ENCODE data around the gene IGF2R.
A peak's percentile ranks its signal among the peaks of the same experiment; 100 is the strongest.

IGF2R gene

DNA sequence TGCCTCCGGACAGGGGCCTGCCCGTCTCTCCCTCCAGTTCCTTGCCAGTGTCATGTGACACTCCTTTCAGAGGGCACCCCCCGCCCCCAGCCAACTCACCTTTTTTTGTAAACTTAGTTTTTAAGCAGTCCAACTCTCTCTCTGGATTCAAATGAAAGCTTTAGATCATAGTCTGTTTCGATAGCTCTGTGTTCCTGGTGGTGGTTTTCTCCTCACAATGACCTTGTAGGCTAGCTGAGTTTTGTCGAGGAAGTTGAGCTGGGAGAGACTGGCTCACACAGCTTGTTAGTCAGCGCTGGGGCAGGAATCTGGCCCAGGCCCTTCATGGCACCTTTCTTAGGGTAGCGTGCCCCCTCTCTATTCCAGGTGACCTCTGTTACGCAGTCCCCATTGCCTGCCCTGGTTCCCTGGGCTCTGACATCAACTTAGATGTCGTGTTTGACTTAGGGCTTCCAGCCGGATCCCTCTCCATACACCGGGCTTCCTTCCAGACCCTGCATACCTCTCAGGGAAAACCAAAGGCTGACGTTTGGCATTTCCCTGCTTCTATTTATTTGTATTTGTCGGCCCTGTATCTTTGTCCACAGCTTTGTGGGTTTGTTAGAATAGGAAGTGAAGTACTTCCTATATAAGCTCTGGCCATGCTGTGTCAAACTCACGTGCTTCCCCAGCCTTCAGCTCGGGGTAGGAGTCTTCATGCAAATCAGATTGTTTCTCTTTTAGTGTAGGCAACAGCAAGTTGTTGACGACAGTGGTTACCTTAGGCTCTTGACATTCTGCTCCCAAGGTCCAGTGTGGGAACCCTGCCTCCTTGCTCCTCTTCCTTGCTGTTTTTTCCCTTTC is 12.7 kb downstream of the IGF2R start:
- DNase-seq, result peak; percentile 79
- H3K4me2 ChIP-seq (ENCODE audit: low read depth, low read length), result peak overlapping the region; percentile 91
- H3K27me3 ChIP-seq (replicated peaks; ENCODE audit: insufficient read depth, low read length), result no peaks in the 10 kb centered on the region
- no peaks in the 10 kb centered on the region for H3K36me3 ChIP-seq (replicated peaks; ENCODE audit: insufficient read depth, low read length)
- no peaks in the 10 kb centered on the region for H4K20me1 ChIP-seq (ENCODE audit: insufficient read depth, low read length)
- H2AFZ ChIP-seq (ENCODE audit: low read length), result no peak overlapping the region
- no peaks in the 10 kb centered on the region for H3K9me3 ChIP-seq (replicated peaks; ENCODE audit: insufficient read depth, low read length)
- no peaks in the 10 kb centered on the region for H3K9me2 ChIP-seq (replicated peaks; ENCODE audit: insufficient read depth, low read length)
- H3K4me1 ChIP-seq (ENCODE audit: low read length), result peaks cover 62% of the 10 kb centered on the region
- TF ChIP-seq, protein P1, sequence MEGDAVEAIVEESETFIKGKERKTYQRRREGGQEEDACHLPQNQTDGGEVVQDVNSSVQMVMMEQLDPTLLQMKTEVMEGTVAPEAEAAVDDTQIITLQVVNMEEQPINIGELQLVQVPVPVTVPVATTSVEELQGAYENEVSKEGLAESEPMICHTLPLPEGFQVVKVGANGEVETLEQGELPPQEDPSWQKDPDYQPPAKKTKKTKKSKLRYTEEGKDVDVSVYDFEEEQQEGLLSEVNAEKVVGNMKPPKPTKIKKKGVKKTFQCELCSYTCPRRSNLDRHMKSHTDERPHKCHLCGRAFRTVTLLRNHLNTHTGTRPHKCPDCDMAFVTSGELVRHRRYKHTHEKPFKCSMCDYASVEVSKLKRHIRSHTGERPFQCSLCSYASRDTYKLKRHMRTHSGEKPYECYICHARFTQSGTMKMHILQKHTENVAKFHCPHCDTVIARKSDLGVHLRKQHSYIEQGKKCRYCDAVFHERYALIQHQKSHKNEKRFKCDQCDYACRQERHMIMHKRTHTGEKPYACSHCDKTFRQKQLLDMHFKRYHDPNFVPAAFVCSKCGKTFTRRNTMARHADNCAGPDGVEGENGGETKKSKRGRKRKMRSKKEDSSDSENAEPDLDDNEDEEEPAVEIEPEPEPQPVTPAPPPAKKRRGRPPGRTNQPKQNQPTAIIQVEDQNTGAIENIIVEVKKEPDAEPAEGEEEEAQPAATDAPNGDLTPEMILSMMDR (IDR thresholded peaks at IDR 0.05; ENCODE audit: low read length), result no peak
- TF ChIP-seq EZH2phosphoT487 (IDR thresholded peaks at IDR 0.05; ENCODE audit: low read length) (no peak), EZH2 (optimal IDR thresholded peaks at IDR 0.05; ENCODE audit: low read depth, low read length) (no peak)
- peaks cover 57% of the 10 kb centered on the region for H3F3A ChIP-seq (ENCODE audit: insufficient read depth, low read length)
- H3K9ac ChIP-seq (ENCODE audit: low read length), result peak overlapping the region; percentile 94
- H3K79me2 ChIP-seq (ENCODE audit: low read length), result peaks cover 96% of the 10 kb centered on the region
- H3K27ac ChIP-seq (ENCODE audit: low read length), result peak overlapping the region; percentile 100
- H3K4me3 ChIP-seq (ENCODE audit: low read length), result peak overlapping the region; percentile 57

DNA sequence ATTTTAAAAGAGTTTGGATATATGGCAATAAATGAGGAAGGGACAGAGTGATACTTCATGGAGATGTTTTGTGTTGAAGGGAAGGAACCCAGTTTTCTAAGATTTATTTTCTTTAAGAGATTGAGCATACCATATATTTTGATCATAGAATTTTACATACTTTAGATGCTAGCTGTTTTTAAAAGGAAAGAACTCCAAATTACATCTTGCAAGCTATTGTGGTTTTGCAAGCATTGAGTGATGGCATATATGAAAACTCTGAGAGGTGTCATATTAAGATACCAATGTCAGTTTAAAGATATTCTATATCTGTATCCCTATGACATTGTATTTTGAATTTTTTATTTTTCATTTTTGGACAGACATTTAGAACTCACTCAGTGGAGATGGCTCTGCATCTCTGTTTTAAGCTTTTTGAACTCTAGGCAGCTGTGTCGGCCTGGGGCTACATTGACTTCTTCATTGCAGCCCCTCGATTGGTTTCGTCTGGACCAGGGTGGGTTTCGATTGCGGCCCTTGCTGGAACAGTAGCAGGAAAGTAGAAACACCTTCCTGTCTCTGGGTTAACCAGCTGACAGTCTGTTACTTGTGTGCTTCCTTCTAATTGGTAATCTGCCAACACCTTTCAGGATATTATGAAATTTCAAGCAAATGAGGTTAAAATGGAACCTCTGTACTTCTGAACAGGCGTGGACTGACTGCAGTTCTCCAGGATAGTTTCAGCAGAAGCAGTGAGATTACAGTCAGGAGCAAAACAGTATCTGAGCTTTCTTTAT is 14.0 kb downstream of the IGF2R start:
- Histone ChIP-seq H3K79me2 (ENCODE audit: low read length) (peaks cover 96% of the 10 kb centered on the region), H3K9me2 (replicated peaks; ENCODE audit: insufficient read depth, low read length) (no peaks in the 10 kb centered on the region), H3F3A (ENCODE audit: insufficient read depth, low read length) (peaks cover 56% of the 10 kb centered on the region), H3K9ac (ENCODE audit: low read length) (peak overlapping the region; percentile 94), H3K4me1 (ENCODE audit: low read length) (peaks cover 49% of the 10 kb centered on the region), H3K9me3 (replicated peaks; ENCODE audit: insufficient read depth, low read length) (no peaks in the 10 kb centered on the region), H3K4me3 (ENCODE audit: low read length) (peak overlapping the region; percentile 57), H2AFZ (ENCODE audit: low read length) (no peak overlapping the region), H4K20me1 (ENCODE audit: insufficient read depth, low read length) (no peaks in the 10 kb centered on the region), H3K36me3 (replicated peaks; ENCODE audit: insufficient read depth, low read length) (no peaks in the 10 kb centered on the region), H3K4me2 (ENCODE audit: low read depth, low read length) (peak overlapping the region; percentile 91), H3K27ac (ENCODE audit: low read length) (peak overlapping the region; percentile 100), H3K27me3 (replicated peaks; ENCODE audit: insufficient read depth, low read length) (no peaks in the 10 kb centered on the region)
- no peak for TF ChIP-seq EZH2 (optimal IDR thresholded peaks at IDR 0.05; ENCODE audit: low read depth, low read length)
- TF ChIP-seq, protein P1 (IDR thresholded peaks at IDR 0.05; ENCODE audit: low read length), result no peak
- TF ChIP-seq EZH2phosphoT487 (IDR thresholded peaks at IDR 0.05; ENCODE audit: low read length), result no peak
- peak; percentile 51 for DNase-seq

DNA sequence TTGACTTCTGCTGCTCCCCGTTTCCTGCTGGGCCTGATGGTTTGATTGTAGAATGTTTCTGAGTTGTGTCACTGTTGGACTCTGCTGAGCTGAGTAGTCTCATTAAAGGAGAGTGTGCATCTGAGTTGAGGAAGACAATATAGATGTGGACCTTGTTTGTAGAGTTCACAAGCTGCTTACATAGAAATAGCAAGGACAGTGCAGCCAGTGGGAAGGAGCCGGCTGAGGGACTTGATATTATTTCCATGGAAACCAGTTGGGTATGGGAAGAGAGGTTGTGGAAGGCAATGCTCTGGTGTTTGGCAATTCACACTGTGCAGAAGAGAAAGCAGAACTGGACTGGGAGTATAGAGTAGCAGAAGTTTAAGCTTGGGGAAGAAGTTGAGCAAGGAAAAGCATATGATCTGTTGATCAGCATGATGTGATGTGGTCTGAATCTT is 14.8 kb downstream of the IGF2R start:
- Histone ChIP-seq H3K9ac (ENCODE audit: low read length) (peak overlapping the region; percentile 94; the same call in 1 of the 2 replicates), H3K79me2 (ENCODE audit: low read length) (peaks cover 98% of the 10 kb centered on the region), H3K4me3 (ENCODE audit: low read length) (peak overlapping the region; percentile 57), H3K9me2 (replicated peaks; ENCODE audit: insufficient read depth, low read length) (no peaks in the 10 kb centered on the region), H2AFZ (ENCODE audit: low read length) (no peak overlapping the region), H3F3A (ENCODE audit: insufficient read depth, low read length) (peaks cover 48% of the 10 kb centered on the region), H3K27ac (ENCODE audit: low read length) (peak overlapping the region; percentile 100; the same call in 1 of the 2 replicates), H3K36me3 (replicated peaks; ENCODE audit: insufficient read depth, low read length) (no peaks in the 10 kb centered on the region), H3K27me3 (replicated peaks; ENCODE audit: insufficient read depth, low read length) (no peaks in the 10 kb centered on the region), H4K20me1 (ENCODE audit: insufficient read depth, low read length) (no peaks in the 10 kb centered on the region), H3K9me3 (replicated peaks; ENCODE audit: insufficient read depth, low read length) (no peaks in the 10 kb centered on the region), H3K4me1 (ENCODE audit: low read length) (peaks cover 45% of the 10 kb centered on the region), H3K4me2 (ENCODE audit: low read depth, low read length) (peak overlapping the region; percentile 91)
- DNase-seq, result no peak
- TF ChIP-seq EZH2 (optimal IDR thresholded peaks at IDR 0.05; ENCODE audit: low read depth, low read length) (no peak), EZH2phosphoT487 (IDR thresholded peaks at IDR 0.05; ENCODE audit: low read length) (no peak)
- TF ChIP-seq, protein P1 (IDR thresholded peaks at IDR 0.05; ENCODE audit: low read length), result no peak

Data from MM.1S (cell line).